CD4-positive, alpha-beta memory T cell (primary cell): Measurements from ENCODE around the gene STRADA. TPM values are rescaled to one million over a fixed set of nuclear protein-coding genes. Genes with fewer than 3 reads are reported as not detected.

Source experiments
- CTCF ChIA-PET: fragments of 350-600 bp; sonication (Branson Sonifier 250); formaldehyde crosslinking; loops from one replicate; lab custom pipeline; 2021; ENCODE audit warnings: inconsistent platforms; ENCODE audit not compliant: partially characterized antibody; lab: Charles Lee
- POLR2A ChIA-PET: fragments of 350-600 bp; sonication (Branson Sonifier 250); formaldehyde crosslinking; loops from one replicate; lab custom pipeline; 2021; ENCODE audit not compliant: partially characterized antibody; lab: Charles Lee
- DNase-seq, 5 donors: peaks; one replicate each; pipeline versions ENCODE4 v3.0.0 to v3.0.0-alpha.2; 2020 to 2022; ENCODE audit warnings: mixed read lengths in 1 of 5
- H3K27ac ChIP-seq: one replicate; pipeline ENCODE4 v1.7.0; 2013; ENCODE audit warnings: low read depth, low read length
- H3K27me3 ChIP-seq: 2 replicates; pipeline ENCODE4 v1.7.0; 2013; ENCODE audit warnings: mild to moderate bottlenecking, low read length, moderate library complexity; ENCODE audit not compliant: insufficient read depth
- H3K36me3 ChIP-seq: 2 replicates; pipeline ENCODE4 v1.7.0; 2013; ENCODE audit warnings: mild to moderate bottlenecking, low read length, moderate library complexity; ENCODE audit not compliant: insufficient read depth
- H3K4me1 ChIP-seq: 2 replicates; pipeline ENCODE4 v1.7.0; 2013; ENCODE audit warnings: mild to moderate bottlenecking, low read length, moderate library complexity; ENCODE audit not compliant: insufficient read depth
- H3K4me3 ChIP-seq, 2 donors: one replicate each; pipeline ENCODE4 v1.7.0; 2013; ENCODE audit warnings: low read length in 2 of 2, mild to moderate bottlenecking in 1 of 2
- H3K9me3 ChIP-seq, 2 donors: one replicate each; pipeline ENCODE4 v1.7.0; 2013; ENCODE audit warnings: low read length in 2 of 2, control low read depth in 1 of 2; ENCODE audit not compliant: control insufficient read depth in 1 of 2
- H3K27ac Mint-ChIP-seq, 7 donors: one replicate each; pipeline ENCODE4 v1.8.0; 2020 to 2021; ENCODE audit warnings: mixed read lengths in 7 of 7, mild to moderate bottlenecking in 6 of 7, inconsistent platforms in 3 of 7, moderate library complexity in 3 of 7
- H3K27me3 Mint-ChIP-seq, 2 donors: one replicate each; pipeline ENCODE4 v1.8.0; 2020 to 2021; ENCODE audit warnings: mixed read lengths in 2 of 2
- H3K36me3 Mint-ChIP-seq, 2 donors: one replicate each; pipeline ENCODE4 v1.8.0; 2020 to 2021; ENCODE audit warnings: mixed read lengths in 2 of 2, inconsistent platforms in 1 of 2, mild to moderate bottlenecking in 1 of 2
- H3K4me1 Mint-ChIP-seq, 4 donors: one replicate each; pipeline ENCODE4 v1.8.0; 2020 to 2021; ENCODE audit warnings: mixed read lengths in 4 of 4, mild to moderate bottlenecking in 1 of 4
- H3K4me3 Mint-ChIP-seq, 8 donors: one replicate each; pipeline ENCODE4 v1.8.0; 2020 to 2021; ENCODE audit warnings: mixed read lengths in 8 of 8, mild to moderate bottlenecking in 7 of 8, moderate library complexity in 6 of 8, inconsistent platforms in 3 of 8
- H3K9me3 Mint-ChIP-seq, 8 donors: one replicate each; pipeline ENCODE4 v1.8.0; 2020 to 2021; ENCODE audit warnings: mixed read lengths in 8 of 8, mild to moderate bottlenecking in 5 of 8, inconsistent platforms in 3 of 8, moderate library complexity in 1 of 8
- intact Hi-C: fragments of 100-400 bp; cut with micrococcal nuclease; formaldehyde crosslinking; loops from one replicate; pipeline ENCODE4 v1.15.1; 2023
- polyA plus RNA-seq, 2 donors: library from polyadenylated mRNA; unstranded; fragments of 300-500 nt; fragmentation: Illumina TruSeq; gene quantifications; one replicate each; pipeline ENCODE4 v1.2.3, GENCODE V29; 2021
- total RNA-seq, 2 experiments: library from RNA; stranded (reverse); gene quantifications; one replicate each; pipeline ENCODE4 v1.2.3, GENCODE V29; 2021

STRADA gene
- total and polyA plus RNA-seq, 4 experiments from 2014 or later = 20.0 to 58.3 (median 38.5) TPM

GRCh38 chr17:63657786-63658185 lies 83.8 kb downstream of the STRADA start:
- H3K27me3 Mint-ChIP-seq = no peaks in the 10 kb centered on the region
- intact Hi-C loops = no loop called here
- no peaks in the 10 kb centered on the region for H3K9me3 ChIP-seq
- H3K27me3 ChIP-seq = no peaks in the 10 kb centered on the region
- H3K4me1 Mint-ChIP-seq = peaks cover 0 to 13% (median 2%) of the 10 kb centered on the region in 4 donors
- peak overlapping the region in 1 of 7 donors; percentile 39 for H3K27ac Mint-ChIP-seq
- no peak overlapping the region for H3K27ac ChIP-seq
- CTCF ChIA-PET = no interaction called here
- no peaks in the 10 kb centered on the region for H3K9me3 Mint-ChIP-seq
- DNase-seq = no peak
- H3K36me3 Mint-ChIP-seq = peaks cover 43 to 62% of the 10 kb centered on the region in 2 donors
- no peak overlapping the region for H3K4me3 ChIP-seq
- H3K4me1 ChIP-seq = no peaks in the 10 kb centered on the region
- H3K36me3 ChIP-seq = peaks cover 27% of the 10 kb centered on the region
- no peak overlapping the region for H3K4me3 Mint-ChIP-seq
- POLR2A ChIA-PET = no interaction called here

- DNase-seq = no peak
- H3K36me3 ChIP-seq = peaks cover 22% of the 10 kb centered on the region
- H3K27ac Mint-ChIP-seq = peak overlapping the region in 3 of 7 donors; percentile 8 to 64 (median 39)
- H3K27ac ChIP-seq = no peak overlapping the region
- no peaks in the 10 kb centered on the region for H3K9me3 ChIP-seq
- CTCF ChIA-PET = interaction anchor here (0.7 to 0.9 kb wide), 2 partner anchors 13 to 197 kb away, joined by 3 read pairs; no protein-coding TSS in a partner anchor
- H3K4me3 ChIP-seq = no peak overlapping the region
- peaks cover 7 to 31% (median 15%) of the 10 kb centered on the region in 4 donors for H3K4me1 Mint-ChIP-seq
- no peaks in the 10 kb centered on the region for H3K9me3 Mint-ChIP-seq
- no peak overlapping the region for H3K4me3 Mint-ChIP-seq
- no peaks in the 10 kb centered on the region for H3K27me3 Mint-ChIP-seq
- intact Hi-C loops = no loop called here
- POLR2A ChIA-PET = no interaction called here
- H3K36me3 Mint-ChIP-seq = peaks cover 45 to 57% of the 10 kb centered on the region in 2 donors
- H3K4me1 ChIP-seq = peaks cover 8% of the 10 kb centered on the region
- no peaks in the 10 kb centered on the region for H3K27me3 ChIP-seq
Observed at GRCh38 chr17:63653050-63653449, 88.5 kb downstream of the STRADA start.

Other genes with a start within 250 kb of the STRADA start
- not detected for gene KCNH6, start 218.4 kb downstream of the STRADA start, total RNA-seq
- gene KCNH6, start 218.4 kb downstream of the STRADA start, polyA plus RNA-seq = not detected
- gene DCAF7, start 191.3 kb downstream of the STRADA start, total RNA-seq = 10 to 100 TPM; 88.1 to 93.0 TPM
- 10 to 100 TPM; 75.6 to 85.0 TPM for gene DCAF7, start 191.3 kb downstream of the STRADA start, polyA plus RNA-seq
- gene TACO1, start 140.9 kb downstream of the STRADA start, total RNA-seq = 10 to 100 TPM; 17.7 to 20.3 TPM
- 10 to 100 TPM; 21.8 to 22.8 TPM for gene TACO1, start 140.9 kb downstream of the STRADA start, polyA plus RNA-seq
- 10 to 100 TPM; 98.5 to 98.8 TPM for gene MAP3K3, start 119.4 kb downstream of the STRADA start, total RNA-seq
- 10 to 100 TPM; 29.5 to 50.8 TPM for gene MAP3K3, start 119.4 kb downstream of the STRADA start, polyA plus RNA-seq
- gene LIMD2, start 41.7 kb downstream of the STRADA start, total RNA-seq = 100 to 1,000 TPM; 724 to 755 TPM
- gene LIMD2, start 41.7 kb downstream of the STRADA start, polyA plus RNA-seq = 100 to 1,000 TPM; 347 to 569 TPM
- 10 to 100 TPM; 36.7 to 39.0 TPM for gene CCDC47, start 31.8 kb upstream of the STRADA start, total RNA-seq
- gene CCDC47, start 31.8 kb upstream of the STRADA start, polyA plus RNA-seq = 10 to 100 TPM; 31.3 to 46.9 TPM
- 100 to 1,000 TPM; 174 to 183 TPM for gene DDX42, start 32.4 kb upstream of the STRADA start, total RNA-seq
- gene DDX42, start 32.4 kb upstream of the STRADA start, polyA plus RNA-seq = 10 to 100 TPM in 1 of 2 donors, 1 to 10 TPM in 1; 6.9 to 18.4 TPM
- 100 to 1,000 TPM; 121 TPM for gene PSMC5, start 85.6 kb upstream of the STRADA start, total RNA-seq
- gene PSMC5, start 85.6 kb upstream of the STRADA start, polyA plus RNA-seq = 100 to 1,000 TPM; 188 to 227 TPM
- 10 to 100 TPM; 62.1 to 62.2 TPM for gene FTSJ3, start 85.9 kb upstream of the STRADA start, total RNA-seq
- 10 to 100 TPM; 12.3 to 40.8 TPM for gene FTSJ3, start 85.9 kb upstream of the STRADA start, polyA plus RNA-seq
- 100 to 1,000 TPM; 113 to 114 TPM for gene SMARCD2, start 100.9 kb upstream of the STRADA start, total RNA-seq
- gene SMARCD2, start 100.9 kb upstream of the STRADA start, polyA plus RNA-seq = 100 to 1,000 TPM in 1 of 2 donors, 10 to 100 TPM in 1; 80.4 to 125 TPM
- gene CSH2, start 131.9 kb upstream of the STRADA start, total RNA-seq = not detected
- not detected for gene CSH2, start 131.9 kb upstream of the STRADA start, polyA plus RNA-seq
- gene GH2, start 140.1 kb upstream of the STRADA start, total RNA-seq = not detected
- gene GH2, start 140.1 kb upstream of the STRADA start, polyA plus RNA-seq = not detected
- not detected for gene CSH1, start 154.8 kb upstream of the STRADA start, total RNA-seq
- gene CSH1, start 154.8 kb upstream of the STRADA start, polyA plus RNA-seq = not detected
- gene CSHL1, start 169.5 kb upstream of the STRADA start, total RNA-seq = not detected
- not detected for gene CSHL1, start 169.5 kb upstream of the STRADA start, polyA plus RNA-seq
- not detected for gene GH1, start 177.0 kb upstream of the STRADA start, total RNA-seq
- not detected for gene GH1, start 177.0 kb upstream of the STRADA start, polyA plus RNA-seq
- 10 to 100 TPM; 16.4 to 17.2 TPM for gene CD79B, start 190.5 kb upstream of the STRADA start, total RNA-seq
- 10 to 100 TPM; 54.4 to 57.2 TPM for gene CD79B, start 190.5 kb upstream of the STRADA start, polyA plus RNA-seq
- gene SCN4A, start 231.1 kb upstream of the STRADA start, total RNA-seq = under 1 TPM; 0.17 to 0.30 TPM
- gene SCN4A, start 231.1 kb upstream of the STRADA start, polyA plus RNA-seq = not detected